Prostate gland (tissue), 2 donors: ENCODE measurements around the gene WWOX. TPM values are rescaled to one million over a fixed set of nuclear protein-coding genes. Genes with fewer than 3 reads are reported as not detected.

Experiments used
- DNase-seq: peaks from one replicate; pipeline ENCODE4 v3.0.0-alpha.2; 2019; ENCODE audit warnings: low spot score
- H3K27ac ChIP-seq, 2 donors: fragments of 200-600 bp; sonication (generic); 2 replicates each; pipeline ENCODE4 v1.5.1; 2017 to 2019
- H3K27me3 ChIP-seq: fragments of 200-600 bp; sonication (generic); replicated peaks from 2 replicates; pipeline ENCODE4 v1.5.1; 2019; ENCODE audit not compliant: insufficient read depth
- H3K36me3 ChIP-seq, 2 donors: fragments of 200-600 bp; sonication (generic); 1 replicate in 1 of 2; 2 replicates in 1 of 2; pipeline versions ENCODE4 v1.5.1 to v1.8.1; 2017 to 2019
- H3K4me1 ChIP-seq: fragments of 200-600 bp; sonication (generic); replicated peaks from 2 replicates; pipeline ENCODE4 v1.5.1; 2019
- H3K4me3 ChIP-seq, 2 donors: fragments of 200-600 bp; sonication (generic); 2 replicates each; pipeline ENCODE4 v1.5.1; 2017 to 2019
- H3K9me3 ChIP-seq: fragments of 200-600 bp; sonication (generic); 2 replicates; pipeline ENCODE4 v1.5.1; 2017
- POLR2A ChIP-seq: fragments of 450-650 bp; IDR thresholded peaks from one replicate; pipeline ENCODE4 v1.6.1; 2016; ENCODE audit warnings: antibody characterized with exemption, mild to moderate bottlenecking
- POLR2AphosphoS5 ChIP-seq: sonication (generic); formaldehyde crosslinking; IDR thresholded peaks from one replicate; pipeline ENCODE4 v1.6.1; 2017; ENCODE audit warnings: antibody characterized with exemption
- WGBS: methylation state at CpG from one replicate; pipeline ENCODE4 v1.1.5; 2018; 5-methylcytosine and 5-hydroxymethylcytosine counted together
- intact Hi-C: fragments of 100-400 bp; cut with DNase I; formaldehyde crosslinking; loops from one replicate; pipeline ENCODE4 v1.14.2; 2022
- total RNA-seq, 2 donors: library from RNA; depleted of rRNA; stranded (reverse); fragments of >200 nt; gene quantifications; one replicate each; pipeline ENCODE4 v1.1.0, GENCODE V29; 2016
- TF ChIP-seq, protein P1 (sequence below), 4 experiments: fragments of 200-600 bp in 2 of 4; fragments of 450-650 bp in 2 of 4; sonication (generic) in 2 of 4; IDR thresholded peaks; 1 replicate in 3 of 4; 2 replicates in 1 of 4; pipeline ENCODE4 v1.5.1; 2016 to 2019; ENCODE audit warnings: antibody characterized with exemption in 4 of 4, mild to moderate bottlenecking in 2 of 4, moderate library complexity in 2 of 4

The WWOX gene
- total RNA-seq, 2 donors from 2014 or later: 93.2 to 99.4 TPM

DNA sequence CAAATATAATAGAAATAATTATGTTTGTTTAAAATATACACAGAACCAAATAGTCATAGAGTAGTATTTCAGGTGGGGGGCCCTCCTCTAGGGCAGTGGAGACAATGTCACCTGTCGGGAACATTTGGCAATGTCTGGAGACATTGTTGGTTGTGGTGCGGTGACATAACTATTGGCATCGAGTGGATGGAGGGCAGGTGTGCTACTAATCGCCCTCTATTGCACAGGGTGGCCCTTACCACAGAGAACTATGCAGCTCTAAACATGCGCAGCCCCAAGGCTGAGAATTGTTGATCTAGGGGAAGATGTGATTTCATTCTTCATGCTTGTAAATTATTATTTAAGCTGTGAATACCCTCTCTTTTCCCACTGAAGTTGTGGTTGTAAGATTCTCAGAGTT, 594.0 kb downstream of the WWOX start:
- Histone ChIP-seq H3K36me3 (no peaks in the 10 kb centered on the region), H3K27ac (no peak overlapping the region), H3K27me3 (no peaks in the 10 kb centered on the region), H3K4me1 (no peaks in the 10 kb centered on the region), H3K9me3 (no peaks in the 10 kb centered on the region), H3K4me3 (no peak overlapping the region)
- intact Hi-C loops: no loop called here
- no peak for DNase-seq
- 94% methylated on average over 5 of the region's 5 CpGs for WGBS
- TF ChIP-seq, protein P1, sequence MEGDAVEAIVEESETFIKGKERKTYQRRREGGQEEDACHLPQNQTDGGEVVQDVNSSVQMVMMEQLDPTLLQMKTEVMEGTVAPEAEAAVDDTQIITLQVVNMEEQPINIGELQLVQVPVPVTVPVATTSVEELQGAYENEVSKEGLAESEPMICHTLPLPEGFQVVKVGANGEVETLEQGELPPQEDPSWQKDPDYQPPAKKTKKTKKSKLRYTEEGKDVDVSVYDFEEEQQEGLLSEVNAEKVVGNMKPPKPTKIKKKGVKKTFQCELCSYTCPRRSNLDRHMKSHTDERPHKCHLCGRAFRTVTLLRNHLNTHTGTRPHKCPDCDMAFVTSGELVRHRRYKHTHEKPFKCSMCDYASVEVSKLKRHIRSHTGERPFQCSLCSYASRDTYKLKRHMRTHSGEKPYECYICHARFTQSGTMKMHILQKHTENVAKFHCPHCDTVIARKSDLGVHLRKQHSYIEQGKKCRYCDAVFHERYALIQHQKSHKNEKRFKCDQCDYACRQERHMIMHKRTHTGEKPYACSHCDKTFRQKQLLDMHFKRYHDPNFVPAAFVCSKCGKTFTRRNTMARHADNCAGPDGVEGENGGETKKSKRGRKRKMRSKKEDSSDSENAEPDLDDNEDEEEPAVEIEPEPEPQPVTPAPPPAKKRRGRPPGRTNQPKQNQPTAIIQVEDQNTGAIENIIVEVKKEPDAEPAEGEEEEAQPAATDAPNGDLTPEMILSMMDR (IDR thresholded peaks at IDR 0.05): no peak
- TF ChIP-seq POLR2AphosphoS5: no peak
- TF ChIP-seq POLR2A: no peak

DNA sequence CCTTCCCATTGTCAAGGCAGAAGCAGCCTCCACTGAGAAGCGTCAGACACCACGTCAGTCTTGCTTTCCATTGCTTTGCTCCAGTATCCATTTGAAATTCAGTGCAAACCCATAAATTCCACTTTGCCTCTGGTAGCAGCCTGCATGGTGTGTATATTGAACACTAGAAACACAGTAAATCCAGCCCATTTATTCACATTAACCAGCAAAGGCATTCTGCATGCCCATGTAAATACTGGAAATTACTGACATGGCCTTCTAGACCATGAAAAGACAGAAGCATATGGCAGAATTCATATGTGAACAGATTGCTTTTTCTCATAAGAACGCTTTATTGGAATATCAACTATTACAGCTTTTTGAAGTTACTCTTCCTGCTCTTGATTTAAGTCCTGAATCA, 595.0 kb downstream of the WWOX start:
- Histone ChIP-seq H3K4me1 (no peaks in the 10 kb centered on the region), H3K36me3 (no peaks in the 10 kb centered on the region), H3K27ac (no peak overlapping the region), H3K27me3 (no peaks in the 10 kb centered on the region), H3K4me3 (no peak overlapping the region), H3K9me3 (no peaks in the 10 kb centered on the region)
- TF ChIP-seq, protein P1 (IDR thresholded peaks at IDR 0.05): no peak
- TF ChIP-seq POLR2A (no peak), POLR2AphosphoS5 (no peak)
- intact Hi-C loops: no loop called here
- DNase-seq: no peak
- WGBS: 97% methylated on average over 3 of the region's 3 CpGs

DNA sequence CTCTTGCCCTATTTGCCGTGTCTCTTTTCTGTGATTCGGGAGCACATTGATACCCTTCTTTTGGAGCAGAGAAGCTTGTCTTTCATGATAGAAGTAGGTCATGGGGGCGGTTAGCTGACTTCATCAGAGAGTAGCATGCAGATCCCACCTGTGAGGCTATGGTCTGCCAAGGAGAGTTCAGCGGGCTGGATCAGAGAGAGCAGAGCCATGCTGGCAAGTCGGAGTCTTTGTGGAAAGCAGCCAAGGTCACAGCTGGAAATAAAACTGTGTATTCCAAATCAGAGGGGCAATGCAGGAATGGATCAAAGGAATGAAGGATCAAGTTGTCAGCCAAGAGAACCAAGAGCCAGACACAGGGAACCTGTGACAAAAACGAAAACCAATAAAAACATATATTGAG, 595.9 kb downstream of the WWOX start:
- Histone ChIP-seq H3K4me3 (no peak overlapping the region), H3K27ac (no peak overlapping the region), H3K27me3 (no peaks in the 10 kb centered on the region), H3K36me3 (no peaks in the 10 kb centered on the region), H3K9me3 (no peaks in the 10 kb centered on the region), H3K4me1 (no peaks in the 10 kb centered on the region)
- DNase-seq: no peak
- intact Hi-C loops: no loop called here
- TF ChIP-seq POLR2AphosphoS5 (no peak), POLR2A (no peak)
- TF ChIP-seq, protein P1 (IDR thresholded peaks at IDR 0.05): no peak
- WGBS: 61% methylated on average over 6 of the region's 6 CpGs

DNA sequence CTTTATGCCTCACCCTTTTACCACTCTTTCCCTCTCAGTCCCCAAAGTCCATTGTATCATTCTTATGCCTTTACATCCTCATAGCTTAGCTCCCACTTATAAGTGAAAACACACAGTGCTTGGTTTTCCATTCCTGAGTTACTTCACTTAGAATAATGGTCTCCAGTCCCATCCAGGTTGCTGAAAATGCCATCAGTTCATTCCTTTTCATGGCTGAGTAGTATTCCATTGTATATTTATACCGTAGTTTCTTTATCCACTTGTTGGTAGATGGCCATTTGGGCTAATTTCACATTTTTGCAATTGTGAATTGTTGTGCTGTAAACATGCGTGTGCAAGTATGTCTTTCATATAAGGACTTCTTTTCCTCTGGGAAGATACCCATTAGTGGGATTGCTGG, 597.3 kb downstream of the WWOX start:
- Histone ChIP-seq H3K4me3 (no peak overlapping the region), H3K9me3 (no peaks in the 10 kb centered on the region), H3K4me1 (no peaks in the 10 kb centered on the region), H3K27me3 (no peaks in the 10 kb centered on the region), H3K36me3 (no peaks in the 10 kb centered on the region), H3K27ac (no peak overlapping the region)
- 97% methylated on average over 2 of the region's 2 CpGs for WGBS
- DNase-seq: no peak
- intact Hi-C loops: no loop called here
- TF ChIP-seq POLR2A (no peak), POLR2AphosphoS5 (no peak)
- TF ChIP-seq, protein P1 (IDR thresholded peaks at IDR 0.05): no peak

DNA sequence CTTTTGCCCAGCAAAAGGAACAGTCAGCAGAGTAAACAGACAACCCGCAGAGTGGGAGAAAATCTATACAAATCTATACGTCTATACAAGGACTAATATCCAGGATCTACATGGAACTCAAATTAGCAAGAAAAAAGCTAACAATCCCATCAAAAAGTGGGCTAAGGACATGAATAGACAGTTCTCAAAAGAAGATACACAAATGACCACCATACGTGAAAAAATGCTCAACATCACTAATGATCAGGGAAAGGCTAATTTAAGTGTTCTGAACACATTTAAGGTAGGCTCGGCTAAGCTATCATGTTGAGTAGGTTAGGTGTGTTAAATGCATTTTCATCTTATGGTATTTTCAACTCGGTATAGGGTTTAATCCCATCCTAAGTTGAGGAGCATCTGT, 598.0 kb downstream of the WWOX start:
- intact Hi-C loops: no loop called here
- no peak for DNase-seq
- no peaks in the 10 kb centered on the region for H3K36me3 ChIP-seq
- H3K27ac ChIP-seq: no peak overlapping the region
- H3K4me1 ChIP-seq: no peaks in the 10 kb centered on the region
- H3K4me3 ChIP-seq: no peak overlapping the region
- TF ChIP-seq POLR2A: no peak
- TF ChIP-seq POLR2AphosphoS5: no peak
- TF ChIP-seq, protein P1 (IDR thresholded peaks at IDR 0.05): no peak
- no peaks in the 10 kb centered on the region for H3K27me3 ChIP-seq
- 92% methylated on average over 5 of the region's 5 CpGs for WGBS
- no peaks in the 10 kb centered on the region for H3K9me3 ChIP-seq
